GM18868 (cell line): ENCODE measurements around the gene TMEM80.

Experiments used
- ATAC-seq: cut with Tn5 transposase; IDR thresholded peaks from one replicate; pipeline ENCODE4 v1.9.1; 2021; ENCODE audit warnings: mild to moderate bottlenecking, moderate library complexity; ENCODE audit not compliant: unreplicated experiment

Gene TMEM80

DNA sequence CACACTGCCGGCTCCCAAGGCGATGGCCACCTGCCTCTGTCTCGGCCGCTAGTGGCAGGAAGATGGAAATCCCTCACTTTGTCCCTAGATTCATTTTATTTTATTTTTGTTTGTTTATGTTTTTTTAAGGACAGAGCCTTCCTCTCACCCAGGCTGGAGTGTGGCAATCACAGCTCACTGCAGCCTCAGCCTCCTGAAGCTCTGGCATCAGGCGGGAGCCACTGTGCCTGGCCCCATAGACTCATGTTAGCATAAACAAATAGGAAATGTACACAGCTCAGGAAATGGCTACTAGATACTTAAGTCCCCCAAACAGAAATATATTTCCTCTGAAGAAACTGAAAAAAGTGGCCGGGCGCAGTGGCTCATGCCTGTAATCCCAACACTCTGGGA, 3.5 kb downstream of the TMEM80 start:
- no peak for ATAC-seq

GRCh38 chr11:699753-700152, 4.1 kb downstream of the TMEM80 start:
- ATAC-seq, result no peak

DNA sequence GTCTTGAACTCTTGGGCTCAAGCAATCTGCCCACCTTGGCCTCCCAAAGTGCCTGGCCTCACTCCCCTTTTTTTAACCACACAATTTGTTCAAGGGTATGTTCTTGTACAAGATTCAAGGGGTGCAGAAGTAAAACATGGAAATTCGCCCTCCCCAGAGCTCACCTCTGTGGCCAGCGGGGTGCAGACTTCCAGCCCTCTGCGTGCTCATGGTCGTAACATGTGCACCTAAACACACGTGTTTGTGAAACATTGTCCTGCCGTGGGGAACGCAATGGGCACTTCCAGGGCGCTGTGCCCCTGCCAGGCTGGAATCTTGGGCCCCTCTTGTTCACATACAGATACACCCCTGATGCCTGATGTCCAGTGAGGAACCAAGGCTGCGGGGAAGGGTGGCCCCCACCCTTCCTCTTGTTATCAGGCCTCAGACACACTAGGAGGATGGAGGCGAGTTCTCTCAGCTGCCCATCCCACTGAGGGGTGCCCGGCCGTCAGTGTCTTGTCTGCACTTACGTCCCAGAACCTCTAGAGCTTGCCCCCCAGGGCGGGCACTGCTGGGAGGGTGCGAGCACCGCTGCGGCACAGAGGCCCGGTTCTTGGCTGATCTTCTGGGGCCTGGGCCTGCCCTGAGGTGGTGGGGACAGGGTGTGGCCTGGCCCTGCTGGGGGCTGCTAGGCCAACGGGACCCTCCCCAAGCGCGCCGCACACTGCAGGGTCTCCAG, 6.3 kb downstream of the TMEM80 start:
- no peak for ATAC-seq

DNA sequence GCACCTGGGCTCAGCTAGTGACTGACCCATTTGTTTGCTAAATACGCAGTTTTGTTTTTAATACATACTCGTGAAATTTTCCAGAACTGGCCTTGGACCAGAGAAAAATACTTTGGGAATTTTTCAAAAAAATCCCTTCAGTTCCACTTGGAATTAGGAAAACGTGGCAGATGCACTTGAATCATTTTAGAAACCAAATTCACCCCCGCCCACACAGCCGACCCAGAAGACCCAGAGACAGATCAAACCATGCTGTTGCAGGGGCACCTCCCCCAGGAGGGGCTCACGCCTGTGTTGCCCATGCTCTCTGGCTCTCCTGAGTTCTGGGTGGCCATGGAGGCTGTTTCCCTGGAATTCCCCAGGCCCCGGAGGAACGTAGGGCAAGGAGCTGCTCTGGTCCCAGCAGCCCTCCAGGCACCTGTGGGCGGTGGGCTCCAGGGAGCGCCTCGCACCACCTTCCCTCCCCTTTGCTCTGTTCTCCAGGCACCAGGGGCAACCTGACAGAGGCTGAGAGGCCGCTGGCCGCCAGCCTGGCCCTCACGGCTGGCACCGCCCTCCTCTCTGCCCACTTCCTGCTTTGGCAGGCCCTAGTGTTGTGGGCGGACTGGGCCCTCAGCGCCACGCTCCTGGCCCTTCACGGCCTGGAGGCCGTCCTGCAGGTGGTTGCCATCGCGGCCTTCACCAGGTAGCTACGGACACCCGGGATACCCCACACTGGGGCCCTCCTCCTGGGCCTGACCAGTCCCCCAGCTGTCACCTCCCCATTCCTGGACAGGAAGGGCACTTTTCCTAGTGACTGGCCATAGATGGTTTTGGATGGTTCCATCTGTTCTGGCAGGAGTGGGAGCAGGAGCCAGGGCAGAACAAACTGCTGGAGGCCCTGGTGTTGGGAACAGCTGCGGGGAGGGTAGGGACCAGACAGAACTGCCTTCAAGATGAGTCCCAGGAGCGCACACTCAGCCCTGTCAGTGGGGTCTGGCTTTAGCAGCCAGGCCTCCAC, 7.1 kb downstream of the TMEM80 start:
- no peak for ATAC-seq

- no peak for ATAC-seq
Observed at GRCh38 chr11:703506-703905, 7.9 kb downstream of the TMEM80 start.

- no peak for ATAC-seq
Observed at GRCh38 chr11:704228-704674, 8.6 kb downstream of the TMEM80 start.

GRCh38 chr11:704781-705645, 9.4 kb downstream of the TMEM80 start:
- ATAC-seq, result no peak

- no peak for ATAC-seq
Observed at GRCh38 chr11:705646-706438, 10.2 kb downstream of the TMEM80 start, which contains the start of gene EPS8L2. Gene EPS8L2, plus strand, starts transcription at chr11:706231. Its CDS starts 3,177 bp downstream, at chr11:709408.

- no peak for ATAC-seq
Observed at GRCh38 chr11:706439-706956, 10.9 kb downstream of the TMEM80 start.

DNA sequence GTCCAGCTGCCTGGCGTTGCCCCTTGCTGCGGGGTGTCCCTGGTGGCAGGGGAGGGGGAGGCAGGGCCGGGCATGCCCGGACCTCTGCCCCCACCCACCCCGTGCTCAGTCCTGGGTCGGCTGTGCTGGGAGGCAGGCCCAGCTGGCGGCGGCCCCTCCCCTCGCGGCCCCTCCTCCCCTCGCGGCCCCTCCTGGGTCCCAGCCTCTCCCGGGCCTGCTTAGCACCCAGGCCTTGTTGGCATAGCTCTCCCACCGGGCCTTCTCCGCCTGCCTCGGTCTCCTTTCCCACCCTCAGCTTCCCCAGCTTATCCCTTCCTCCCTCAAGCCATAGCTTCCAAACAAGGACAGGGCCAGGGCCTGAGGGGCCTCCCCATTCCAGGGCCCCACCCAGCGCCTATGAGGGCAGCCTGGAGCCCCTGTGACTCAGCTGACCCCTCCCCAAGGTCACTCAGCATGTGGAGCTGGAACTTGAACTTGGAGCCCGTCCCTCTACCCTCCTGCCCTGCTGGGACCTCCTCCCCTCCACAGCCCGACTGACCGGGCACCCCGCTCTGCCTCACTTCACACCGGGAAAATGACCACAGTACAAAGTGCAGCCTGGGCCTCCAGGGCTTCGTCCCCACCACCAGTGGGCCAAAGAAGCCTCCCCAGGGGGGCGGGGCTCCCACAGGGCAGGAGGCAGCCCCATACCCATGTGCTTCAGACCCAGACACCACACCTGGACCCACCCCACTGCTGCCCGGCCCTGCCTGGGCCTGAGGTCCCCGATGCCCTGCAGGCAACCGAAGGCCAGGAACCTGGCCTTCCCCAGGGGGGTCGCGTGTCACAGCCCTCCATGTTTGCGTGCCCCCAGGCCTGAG, 11.6 kb downstream of the TMEM80 start:
- ATAC-seq, result no peak

DNA sequence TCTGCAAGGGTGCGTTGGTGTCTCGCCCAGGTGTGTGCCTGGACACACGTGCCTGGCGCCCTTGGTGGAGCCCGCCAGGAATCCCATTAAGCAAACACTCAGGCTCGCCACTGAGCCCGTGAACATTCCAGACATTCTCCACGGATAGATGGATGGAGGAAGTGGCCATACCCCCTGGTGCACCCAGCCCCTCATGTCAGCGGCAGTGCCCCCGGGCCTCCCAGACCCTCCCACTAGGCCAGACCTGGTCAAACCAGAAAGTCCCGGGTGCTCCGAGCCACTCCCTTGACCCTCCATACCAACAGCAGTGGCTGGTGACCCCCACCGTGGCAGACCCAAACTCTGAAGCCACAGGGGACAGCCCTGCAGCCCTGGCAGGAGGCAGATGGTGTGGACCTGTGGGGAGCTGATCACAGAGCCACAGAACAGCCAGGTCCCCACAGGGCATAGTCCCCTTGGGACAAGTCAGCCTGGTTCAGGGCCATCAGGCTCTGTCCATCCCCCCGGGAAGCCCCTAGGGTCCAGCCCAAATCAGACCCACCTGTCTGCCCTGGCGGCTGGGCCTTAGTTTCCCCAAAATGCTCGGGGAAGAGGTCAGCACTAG, 12.3 kb downstream of the TMEM80 start:
- ATAC-seq, result no peak

- ATAC-seq, result no peak
Observed at GRCh38 chr11:708511-708910, 12.9 kb downstream of the TMEM80 start.

- no peak for ATAC-seq
Observed at GRCh38 chr11:709109-709997, 13.7 kb downstream of the TMEM80 start.

DNA sequence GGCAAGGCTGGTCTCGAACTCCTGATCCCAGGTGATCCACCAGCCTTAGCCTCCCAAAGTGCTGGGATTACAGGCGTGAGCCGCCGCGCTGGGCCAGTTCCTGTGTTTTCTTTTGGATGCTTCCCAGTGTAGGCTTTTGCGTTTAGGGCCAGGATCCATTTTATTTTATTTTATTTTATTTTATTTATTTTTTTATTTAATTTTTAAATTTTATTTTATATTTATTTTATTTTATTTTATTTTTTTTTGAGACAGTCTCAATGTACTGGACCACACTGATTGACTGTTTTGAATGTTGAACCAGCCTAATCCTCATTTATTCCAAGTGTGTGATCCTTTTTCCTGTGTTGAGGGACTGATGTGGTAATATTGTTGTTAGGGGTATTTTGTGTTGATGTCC, 18.8 kb downstream of the TMEM80 start:
- no peak for ATAC-seq

- ATAC-seq, result no peak
Observed at GRCh38 chr11:719214-720016, 23.8 kb downstream of the TMEM80 start.

GRCh38 chr11:720017-720641, 24.5 kb downstream of the TMEM80 start:
- ATAC-seq, result no peak
